Dermis microvascular lymphatic vessel endothelial cell (primary cell): ENCODE measurements around the gene SEH1L. TPM values are rescaled to one million over a fixed set of nuclear protein-coding genes. Genes with fewer than 3 reads are reported as not detected.
"Not testable (repeated sequence)": the region's sequence is repeated elsewhere in the genome, so short reads cannot be mapped to it uniquely, and the experiment has no call there.

Experiments used
- DNase-seq, 2 donors: peaks; one replicate each; pipeline versions ENCODE4 v3.0.0 to v3.0.0-alpha.2; 2010; ENCODE audit warnings: low read depth in 2 of 2
- total RNA-seq: library from RNA; depleted of rRNA; stranded (reverse); fragments of >200 nt; gene quantifications from 2 replicates; pipeline ENCODE4 v1.2.1, GENCODE V29; 2014

The SEH1L gene
- total RNA-seq, 1 donor from 2014 or later = 44.5 TPM

GRCh38 chr18:12995952-12996477 lies 48.2 kb downstream of the SEH1L start:
- DNase-seq = no peak

GRCh38 chr18:12996661-12997292 lies 49.0 kb downstream of the SEH1L start:
- no peak for DNase-seq

- DNase-seq = not testable (repeated sequence)
Measured at GRCh38 chr18:12997330-12997729, 49.5 kb downstream of the SEH1L start.

GRCh38 chr18:12998332-12999060 lies 50.7 kb downstream of the SEH1L start:
- no peak for DNase-seq

- DNase-seq = peak in 1 of 2 donors; percentile 76
Measured at GRCh38 chr18:13003466-13003896, 55.7 kb downstream of the SEH1L start.

GRCh38 chr18:13004396-13004795 lies 56.6 kb downstream of the SEH1L start:
- DNase-seq = no peak

- DNase-seq = no peak
Measured at GRCh38 chr18:13005289-13005688, 57.5 kb downstream of the SEH1L start.

- no peak for DNase-seq
Measured at GRCh38 chr18:13006531-13007247, 58.9 kb downstream of the SEH1L start.

GRCh38 chr18:13007248-13007560 lies 59.4 kb downstream of the SEH1L start:
- DNase-seq = no peak

- DNase-seq = no peak
Measured at GRCh38 chr18:13011719-13012118, 63.9 kb downstream of the SEH1L start.

- DNase-seq = no peak
Measured at GRCh38 chr18:13014232-13014631, 66.4 kb downstream of the SEH1L start.

- no peak for DNase-seq
Measured at GRCh38 chr18:13014818-13015217, 67.0 kb downstream of the SEH1L start.

- no peak for DNase-seq
Measured at GRCh38 chr18:13017247-13017875, 69.5 kb downstream of the SEH1L start.

GRCh38 chr18:13018374-13018773 lies 70.6 kb downstream of the SEH1L start:
- no peak for DNase-seq

GRCh38 chr18:13019301-13019700 lies 71.5 kb downstream of the SEH1L start:
- peak; percentile 3 to 57 for DNase-seq

GRCh38 chr18:13022644-13023043 lies 74.8 kb downstream of the SEH1L start:
- DNase-seq = no peak

GRCh38 chr18:13025233-13025632 lies 77.4 kb downstream of the SEH1L start:
- no peak for DNase-seq

GRCh38 chr18:13026583-13027270 lies 78.9 kb downstream of the SEH1L start:
- peak; percentile 36 to 59 for DNase-seq

- no peak for DNase-seq
Measured at GRCh38 chr18:13028869-13029268, 81.1 kb downstream of the SEH1L start.

GRCh38 chr18:13032173-13032572 lies 84.4 kb downstream of the SEH1L start:
- no peak for DNase-seq

GRCh38 chr18:13035249-13035914 lies 87.6 kb downstream of the SEH1L start:
- no peak for DNase-seq
